ENCODE data around the gene ANKRD27. TPM values are rescaled to one million over a fixed set of nuclear protein-coding genes. Genes with fewer than 3 reads are reported as not detected.

The ANKRD27 gene
- polyA plus RNA-seq, 1 donor from 2014 or later: 24.6 TPM

DNA sequence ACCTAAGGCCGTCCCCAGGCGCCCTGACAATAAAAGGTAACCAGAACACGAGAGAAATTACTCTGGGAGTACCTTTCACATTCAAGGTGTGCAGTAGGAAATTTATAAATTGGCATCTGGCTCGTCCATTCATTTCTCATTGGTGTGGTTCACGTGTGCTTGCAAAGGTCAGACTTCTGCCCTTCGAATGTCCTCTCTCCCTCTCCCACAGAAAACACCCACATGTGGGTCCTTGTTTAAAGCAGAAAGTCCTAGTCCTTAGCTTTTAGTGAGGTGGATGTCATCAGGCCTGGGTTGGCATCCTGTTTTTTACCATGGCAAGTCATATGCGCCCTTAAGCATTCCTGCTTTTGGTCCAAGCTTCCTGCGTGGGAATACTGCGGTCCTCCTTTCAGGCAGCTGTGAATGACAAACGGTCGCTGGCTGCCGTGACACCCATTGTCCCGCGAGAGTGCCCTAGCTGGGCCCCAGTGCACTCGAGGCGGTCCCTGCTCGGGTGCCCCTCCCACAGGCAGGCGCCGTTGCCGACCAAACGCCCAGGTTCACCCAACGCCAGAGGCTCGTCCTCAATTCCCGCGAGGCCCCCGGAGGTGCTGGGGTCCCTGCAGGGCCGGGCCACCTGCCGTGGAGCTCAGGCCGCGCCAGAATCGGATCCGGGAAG lies 16.4 kb upstream of the ANKRD27 start, which contains the start of gene NUDT19:
TSS of gene NUDT19 (plus strand) at position 531 of the 661 bp plus-strand sequence. CDS start 140 bp downstream, outside the sequence.
- Histone ChIP-seq H3K27me3 (ENCODE audit: insufficient read depth, low read depth, low read length) (no peaks in the 10 kb centered on the region), H3K9ac (ENCODE audit: low read length) (peak within 1 kb of the TSS; percentile 56), H3K4me3 (ENCODE audit: low read length) (peak within 1 kb of the TSS; percentile 61), H3K4me2 (ENCODE audit: low read length) (no peak within 1 kb of the TSS), H3K27ac (ENCODE audit: low read length) (peak within 1 kb of the TSS; percentile 0), H2AFZ (ENCODE audit: low read depth, low read length) (no peak within 1 kb of the TSS), H3K36me3 (ENCODE audit: insufficient read depth, low read length) (no peaks in the 10 kb centered on the region), H3K79me2 (replicated peaks; ENCODE audit: insufficient read depth, low read length) (no peaks in the 10 kb centered on the region), H3F3A (ENCODE audit: insufficient read depth, low read length, poor library complexity, severe bottlenecking) (no peaks in the 10 kb centered on the region), H3K9me3 (ENCODE audit: low read length) (no peaks in the 10 kb centered on the region), H3K9me2 (ENCODE audit: insufficient read depth, low read length) (no peaks in the 10 kb centered on the region), H4K20me1 (ENCODE audit: insufficient read depth) (no peaks in the 10 kb centered on the region)
- no peak for TF ChIP-seq RAD21 (conservative IDR thresholded peaks at IDR 0.05)
- TF ChIP-seq REST (IDR thresholded peaks at IDR 0.05; ENCODE audit: borderline replicate concordance): no peak
- no peak for TF ChIP-seq TAF1 (IDR thresholded peaks at IDR 0.05; ENCODE audit: low read depth)
- TF ChIP-seq MXI1 (conservative IDR thresholded peaks at IDR 0.05; ENCODE audit: poor library complexity, severe bottlenecking): no peak
- no peak for TF ChIP-seq CTCF (IDR thresholded peaks at IDR 0.05; ENCODE audit: poor library complexity, severe bottlenecking)
- TF ChIP-seq EZH2 (IDR thresholded peaks at IDR 0.05; ENCODE audit: borderline replicate concordance, insufficient read depth, low read length, poor library complexity, severe bottlenecking): no peak
- no peak for TF ChIP-seq EP300 (conservative IDR thresholded peaks at IDR 0.05; ENCODE audit: poor library complexity, severe bottlenecking)
- TF ChIP-seq POLR2AphosphoS5 (IDR thresholded peaks at IDR 0.05): no peak
- no peak for TF ChIP-seq SMC3 (conservative IDR thresholded peaks at IDR 0.05; ENCODE audit: poor library complexity)

DNA sequence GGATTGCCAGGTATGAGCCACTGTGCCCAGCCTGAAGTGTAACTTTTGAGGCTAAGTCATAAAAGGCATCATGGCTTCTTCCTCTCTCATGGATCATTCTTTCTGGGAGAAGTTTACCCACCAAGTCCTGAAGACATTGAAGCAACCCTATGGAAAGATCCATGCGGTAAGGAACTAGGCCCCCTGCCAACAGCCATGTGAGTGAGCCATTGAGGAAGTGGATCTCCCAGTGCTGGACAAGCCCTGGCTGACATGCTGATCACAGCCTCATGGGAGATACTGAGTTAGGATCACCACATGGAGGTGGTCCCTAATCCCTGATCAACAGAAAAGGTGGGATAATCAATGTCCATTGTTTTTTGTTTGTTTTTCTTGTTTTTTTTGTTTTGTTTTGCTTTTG lies 13.3 kb upstream of the ANKRD27 start:
- no peak overlapping the region for H3K4me2 ChIP-seq (ENCODE audit: low read length)
- H3K27me3 ChIP-seq (ENCODE audit: insufficient read depth, low read depth, low read length): no peaks in the 10 kb centered on the region
- H3K9me2 ChIP-seq (ENCODE audit: insufficient read depth, low read length): no peaks in the 10 kb centered on the region
- H3K4me3 ChIP-seq (ENCODE audit: low read length): no peak overlapping the region
- H3K27ac ChIP-seq (ENCODE audit: low read length): no peak overlapping the region
- H2AFZ ChIP-seq (ENCODE audit: low read depth, low read length): no peak overlapping the region
- H3K79me2 ChIP-seq (replicated peaks; ENCODE audit: insufficient read depth, low read length): no peaks in the 10 kb centered on the region
- H3K36me3 ChIP-seq (ENCODE audit: insufficient read depth, low read length): no peaks in the 10 kb centered on the region
- no peaks in the 10 kb centered on the region for H3F3A ChIP-seq (ENCODE audit: insufficient read depth, low read length, poor library complexity, severe bottlenecking)
- H3K9me3 ChIP-seq (ENCODE audit: low read length): no peaks in the 10 kb centered on the region
- no peak overlapping the region for H3K9ac ChIP-seq (ENCODE audit: low read length)
- TF ChIP-seq SMC3 (conservative IDR thresholded peaks at IDR 0.05; ENCODE audit: poor library complexity) (no peak), POLR2AphosphoS5 (IDR thresholded peaks at IDR 0.05) (no peak), RAD21 (conservative IDR thresholded peaks at IDR 0.05) (no peak), TAF1 (IDR thresholded peaks at IDR 0.05; ENCODE audit: low read depth) (no peak), REST (IDR thresholded peaks at IDR 0.05; ENCODE audit: borderline replicate concordance) (no peak), EZH2 (IDR thresholded peaks at IDR 0.05; ENCODE audit: borderline replicate concordance, insufficient read depth, low read length, poor library complexity, severe bottlenecking) (no peak), MXI1 (conservative IDR thresholded peaks at IDR 0.05; ENCODE audit: poor library complexity, severe bottlenecking) (no peak), EP300 (conservative IDR thresholded peaks at IDR 0.05; ENCODE audit: poor library complexity, severe bottlenecking) (no peak), CTCF (IDR thresholded peaks at IDR 0.05; ENCODE audit: poor library complexity, severe bottlenecking) (no peak)
- H4K20me1 ChIP-seq (ENCODE audit: insufficient read depth): no peaks in the 10 kb centered on the region

Measured in neural cell (in vitro differentiated cells).